Measurements from ENCODE around the gene GP2.

- TF ChIP-seq CTCF (IDR thresholded peaks at IDR 0.05) (no peak), POLR2A (IDR thresholded peaks at IDR 0.05) (no peak), EP300 (IDR thresholded peaks at IDR 0.05) (no peak)
Measured at GRCh38 chr16:20302389-20302788, 24.9 kb downstream of the GP2 start.
